WTC11 (cell line): ENCODE data around the gene ZNF747.

Experiments used
- CTCF ChIP-seq: fragments of 200-600 bp; IDR thresholded peaks from 2 replicates; pipeline ENCODE4 v1.8.0; 2022; ENCODE audit warnings: antibody characterized with exemption
- FOXK1 ChIP-seq: sonication (generic); formaldehyde crosslinking; IDR thresholded peaks from 2 replicates; pipeline ENCODE4 v1.8.0; 2022; ENCODE audit warnings: mild to moderate bottlenecking, moderate library complexity, missing genetic modification reagents

GRCh38 chr16:30582611-30583340, 48.1 kb upstream of the ZNF747 start:
- TF ChIP-seq FOXK1 (no peak), CTCF (no peak)
